GM21786 (cell line): ENCODE measurements around the gene ALAS1.

ENCODE experiments used
- ATAC-seq: cut with Tn5 transposase; IDR thresholded peaks from one replicate; pipeline ENCODE4 v1.9.1; 2021; ENCODE audit not compliant: unreplicated experiment

The ALAS1 gene

DNA sequence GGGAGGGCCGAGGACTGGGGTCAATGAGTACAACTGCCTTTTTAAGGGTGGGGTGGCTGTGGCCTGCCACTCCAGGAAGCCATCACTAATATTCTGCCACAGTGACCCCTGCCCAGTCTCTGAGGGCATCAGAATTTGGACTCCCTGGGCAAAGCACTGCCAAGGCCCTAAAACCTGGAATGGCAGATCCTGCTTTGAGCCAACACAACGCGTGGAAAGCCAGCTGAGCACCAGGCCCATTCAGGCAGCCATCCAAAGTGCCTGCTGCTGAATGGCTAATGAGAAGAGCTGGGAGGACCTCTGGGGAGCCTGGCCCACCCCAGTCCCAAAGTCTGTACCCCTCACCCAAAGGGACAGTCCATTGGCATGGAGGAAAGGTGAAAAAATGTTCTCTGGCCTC lies 36.0 kb downstream of the ALAS1 start:
- no peak for ATAC-seq

DNA sequence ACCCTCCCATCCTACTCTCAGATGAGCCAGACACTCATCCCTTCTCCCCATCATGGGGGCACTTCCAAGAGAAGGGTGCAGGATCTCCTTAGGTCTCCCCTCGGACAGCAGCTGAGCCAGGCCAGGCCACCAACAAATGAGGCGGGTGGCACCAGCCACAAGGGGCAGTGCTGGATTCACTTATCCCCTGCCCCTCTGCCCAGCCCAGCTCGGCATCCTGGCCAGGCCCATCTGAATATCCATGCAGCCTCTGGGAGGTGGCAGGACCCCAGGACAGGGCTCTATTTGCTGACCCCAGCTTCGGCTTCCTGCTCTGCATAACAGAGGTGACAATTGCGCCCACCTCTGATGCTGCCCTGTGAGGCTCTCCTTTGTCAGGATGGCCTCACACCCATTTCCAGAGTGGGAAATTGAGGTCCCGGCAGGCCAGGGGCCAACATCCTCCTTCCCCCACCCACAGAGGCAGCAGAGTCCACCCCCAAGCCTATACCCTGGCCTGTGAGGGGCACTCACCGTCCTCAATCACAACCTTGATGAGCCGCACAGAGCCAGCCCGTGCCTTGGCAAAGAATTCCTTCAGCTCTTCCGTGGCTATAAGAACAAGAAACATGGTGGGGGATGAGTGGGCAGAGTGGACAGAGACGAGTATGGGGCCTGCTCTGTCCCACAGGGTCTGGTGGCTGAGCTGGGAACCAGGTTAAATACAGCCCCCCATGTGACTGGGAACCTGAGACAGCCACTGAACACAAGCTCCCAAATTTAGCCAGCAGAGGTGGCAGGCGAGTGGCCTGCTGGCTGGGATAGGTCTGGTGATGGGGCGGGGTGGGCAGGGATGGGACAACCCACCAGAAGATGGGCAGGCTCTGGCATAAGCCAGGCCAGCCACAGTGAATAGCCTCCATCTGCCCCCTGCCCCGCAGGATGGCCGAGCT lies 36.8 kb downstream of the ALAS1 start:
- ATAC-seq: no peak

DNA sequence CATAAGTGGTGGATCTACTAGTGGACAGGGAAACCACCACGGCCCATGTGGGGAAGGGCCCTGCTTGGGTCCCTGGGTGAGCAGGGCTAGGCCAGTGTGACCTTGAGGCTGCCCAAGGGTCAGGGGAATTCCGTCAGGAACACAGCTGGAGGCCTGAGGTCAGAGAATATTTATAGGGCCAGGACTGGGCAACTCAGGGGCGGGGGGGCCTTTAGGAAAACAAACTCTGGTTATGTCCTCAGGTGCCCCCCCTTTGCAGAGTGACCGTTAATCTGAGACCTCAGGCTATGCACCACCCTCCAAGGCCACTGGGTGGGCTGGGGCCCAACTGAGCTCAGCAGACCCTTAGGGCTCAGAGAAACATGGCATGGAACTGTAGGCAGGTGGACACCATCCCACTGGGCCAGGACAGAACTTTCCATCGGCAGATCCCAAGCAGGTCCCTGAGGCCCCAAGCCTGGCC lies 38.5 kb downstream of the ALAS1 start:
- ATAC-seq: no peak

DNA sequence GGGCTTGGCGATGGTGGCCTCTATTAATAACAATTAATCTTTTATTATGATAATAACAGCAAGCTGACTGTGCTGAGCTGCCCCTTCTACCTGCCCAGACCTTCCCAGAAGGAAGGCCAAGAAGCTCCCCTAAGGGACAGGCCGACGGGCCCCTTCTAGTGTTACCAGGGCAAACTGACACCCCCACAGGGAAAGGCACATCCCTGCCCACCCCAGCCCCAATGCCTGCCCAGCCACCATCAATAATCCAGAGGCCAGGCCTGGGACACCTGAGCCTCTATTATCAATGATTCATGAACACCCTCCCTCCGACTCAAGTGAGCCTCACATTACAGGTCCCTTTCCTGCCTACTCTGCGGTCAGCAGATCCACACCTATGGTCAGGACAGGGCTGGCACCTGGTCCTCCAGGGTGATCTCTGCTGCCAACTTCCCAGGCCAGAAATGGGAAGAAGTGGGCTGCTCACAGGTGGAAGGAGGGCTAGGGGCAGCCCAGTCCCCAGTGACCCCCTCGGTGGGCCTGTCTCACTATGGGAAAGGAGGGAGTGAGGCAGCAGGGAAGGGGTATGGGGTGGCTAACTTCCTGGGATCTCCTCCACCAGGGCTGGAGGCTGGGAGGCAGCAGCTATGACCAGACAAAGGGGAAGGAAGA lies 39.2 kb downstream of the ALAS1 start:
- ATAC-seq: no peak

DNA sequence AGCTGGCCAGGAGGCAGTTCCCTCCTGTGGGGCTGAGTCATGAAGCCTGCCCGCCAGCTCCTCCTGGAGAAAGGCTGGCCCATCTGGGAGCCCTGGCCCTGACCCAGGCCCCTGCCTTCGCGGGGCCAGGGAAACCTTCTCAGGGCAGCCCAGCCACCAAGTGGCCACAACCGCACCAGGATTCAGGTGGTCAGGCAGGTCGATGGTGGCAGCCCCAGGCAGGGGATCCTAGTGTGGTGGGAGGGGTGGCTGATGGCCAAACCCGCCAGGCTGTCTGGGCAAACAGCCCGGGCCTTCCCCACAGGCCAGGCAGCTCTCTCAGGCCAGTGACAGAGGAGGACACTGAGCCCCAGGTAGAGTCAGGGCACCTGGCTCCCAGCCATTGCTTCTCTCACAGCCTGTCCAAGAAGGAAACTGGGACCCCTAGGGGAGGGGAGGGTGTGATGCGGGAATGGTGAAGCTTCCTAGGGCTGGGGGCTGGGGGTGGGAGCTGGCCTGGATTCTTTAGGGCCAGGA lies 39.8 kb downstream of the ALAS1 start:
- no peak for ATAC-seq

DNA sequence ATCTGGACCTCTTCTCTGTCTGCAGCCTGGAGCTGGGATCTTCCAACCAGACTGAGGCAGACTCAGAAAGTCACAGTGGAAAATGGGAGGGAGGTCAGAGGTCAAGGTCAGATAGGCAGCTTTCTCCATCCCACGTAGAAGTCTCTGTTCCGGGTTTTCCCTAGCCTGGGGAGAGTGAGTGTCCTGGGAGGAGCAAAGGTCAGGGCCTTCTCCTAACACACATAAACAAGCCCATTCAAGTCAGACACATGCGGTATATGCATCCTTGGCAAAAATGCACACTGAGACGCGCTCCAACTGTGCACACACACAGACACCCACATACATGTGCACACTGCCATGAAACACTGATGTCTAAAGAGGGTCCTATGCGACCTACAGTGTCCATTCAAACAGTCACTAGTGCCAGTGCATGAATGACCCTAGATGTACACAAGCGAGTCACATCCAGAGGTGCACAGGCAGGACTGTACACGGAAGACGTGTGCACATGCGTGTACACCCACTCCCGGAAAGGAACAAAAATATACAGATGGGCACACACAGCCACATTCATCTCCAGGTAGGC lies 40.3 kb downstream of the ALAS1 start:
- peak; percentile 6 for ATAC-seq

DNA sequence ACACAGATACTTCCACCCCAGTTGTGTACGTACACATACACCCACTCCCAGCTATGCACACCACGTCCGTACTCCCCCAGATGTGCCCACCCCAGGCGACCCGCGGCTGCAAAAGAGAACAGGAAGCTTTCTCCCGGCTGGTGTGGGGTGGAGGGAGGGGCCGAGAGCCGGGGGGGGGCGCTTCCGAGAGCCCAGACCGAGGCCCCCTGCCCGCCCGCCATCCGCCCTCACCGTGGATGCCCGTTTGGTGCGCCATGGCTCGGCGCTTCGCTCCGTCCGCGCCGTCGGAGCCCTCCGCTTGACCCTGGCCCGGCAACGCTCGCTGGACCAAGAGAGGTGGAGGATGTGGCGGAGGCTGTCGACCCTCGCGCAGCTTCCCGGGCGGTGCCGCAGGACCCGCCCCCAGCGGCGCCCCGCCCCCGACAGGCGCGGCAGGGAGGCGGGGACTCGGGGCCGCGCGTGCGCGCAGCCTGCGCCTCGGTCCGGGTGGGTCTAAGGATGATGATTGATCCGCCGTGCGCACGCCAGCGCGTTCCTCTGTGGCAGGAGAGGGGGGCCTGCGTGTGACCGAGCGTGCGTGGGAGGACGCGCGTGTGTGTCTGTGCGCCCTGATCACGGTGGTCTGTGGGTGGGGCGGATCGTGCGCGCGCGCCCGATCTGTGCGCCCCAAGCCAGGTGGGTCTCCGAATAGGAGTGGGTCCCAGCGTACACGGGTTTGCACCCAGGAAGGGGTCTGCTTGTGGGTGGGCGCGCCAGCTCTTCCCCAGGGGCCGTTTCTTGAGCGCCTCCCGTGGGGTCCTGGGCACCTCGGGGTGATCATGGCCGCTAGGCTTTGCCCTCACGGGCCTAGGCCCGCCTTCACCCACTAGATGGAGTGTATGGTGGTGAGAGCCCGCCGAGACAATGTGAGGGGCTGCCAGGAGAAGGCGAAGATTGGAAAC lies 41.1 kb downstream of the ALAS1 start, which contains the start of gene TWF2:
Gene TWF2 (minus strand): TSS at position 398 of the 941 bp plus-strand sequence. CDS start 142 bp downstream, at position 256.
- ATAC-seq: peak; percentile 61

DNA sequence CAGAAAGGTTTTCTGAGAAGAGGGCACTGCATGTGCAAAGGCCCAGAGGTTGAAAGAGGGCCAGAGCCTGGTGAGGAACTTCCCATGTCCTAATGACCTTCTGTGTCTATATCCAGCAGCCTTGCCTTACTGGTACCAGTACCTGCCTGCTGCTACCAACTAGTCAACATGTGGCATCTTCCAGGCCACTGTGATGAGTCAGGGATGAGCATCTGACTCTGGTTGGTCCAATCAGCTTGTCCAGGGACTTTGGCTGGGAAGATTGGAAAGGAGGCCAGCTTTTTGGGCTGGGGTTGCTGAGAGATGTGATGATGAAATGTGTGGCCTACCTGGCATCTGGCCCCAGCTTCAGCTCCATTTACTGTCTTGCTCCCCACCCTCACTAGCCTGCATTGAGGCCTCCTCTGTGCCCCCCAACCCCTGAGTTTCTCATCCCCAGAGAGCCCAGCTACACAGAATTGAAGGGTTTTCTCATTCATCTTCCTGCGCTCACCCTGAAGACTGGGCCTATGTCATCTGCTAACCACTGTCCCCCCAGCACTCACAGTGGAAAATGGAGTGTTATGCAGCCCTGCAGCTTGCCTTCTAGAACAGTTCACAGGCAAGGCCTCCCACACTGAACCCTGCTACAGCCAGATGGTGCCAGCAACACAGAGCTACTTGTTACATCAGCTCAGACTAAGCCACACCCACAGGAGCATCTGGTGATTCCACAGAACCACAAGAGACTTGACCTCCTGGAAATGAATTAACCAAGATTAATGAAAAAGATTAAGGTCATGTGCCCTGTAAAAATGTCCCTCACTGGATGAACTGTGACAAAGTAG lies 42.3 kb downstream of the ALAS1 start:
- ATAC-seq: no peak

DNA sequence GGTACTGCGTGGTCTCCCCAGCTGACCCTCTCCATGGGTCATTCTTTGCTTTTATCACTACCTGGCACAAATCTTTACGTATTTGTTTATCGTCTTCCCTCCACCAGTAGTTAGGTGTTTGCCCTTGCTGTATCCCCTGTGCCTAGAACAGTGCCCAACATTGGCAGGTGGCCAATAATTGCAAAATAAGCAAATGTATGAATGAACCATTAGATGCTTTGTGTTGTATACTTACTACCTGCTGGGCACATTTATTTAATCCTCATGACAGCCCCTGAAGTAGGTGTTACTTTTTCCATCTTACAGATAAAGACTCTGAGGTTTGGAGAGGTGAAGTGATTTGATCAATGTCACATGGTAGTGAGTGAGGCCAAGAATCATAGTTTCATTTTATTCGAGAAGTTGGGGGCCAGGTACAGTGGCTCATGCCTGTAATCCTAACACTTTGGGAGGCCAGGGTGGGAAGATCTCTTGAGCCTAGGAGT lies 43.0 kb downstream of the ALAS1 start:
- no peak for ATAC-seq

DNA sequence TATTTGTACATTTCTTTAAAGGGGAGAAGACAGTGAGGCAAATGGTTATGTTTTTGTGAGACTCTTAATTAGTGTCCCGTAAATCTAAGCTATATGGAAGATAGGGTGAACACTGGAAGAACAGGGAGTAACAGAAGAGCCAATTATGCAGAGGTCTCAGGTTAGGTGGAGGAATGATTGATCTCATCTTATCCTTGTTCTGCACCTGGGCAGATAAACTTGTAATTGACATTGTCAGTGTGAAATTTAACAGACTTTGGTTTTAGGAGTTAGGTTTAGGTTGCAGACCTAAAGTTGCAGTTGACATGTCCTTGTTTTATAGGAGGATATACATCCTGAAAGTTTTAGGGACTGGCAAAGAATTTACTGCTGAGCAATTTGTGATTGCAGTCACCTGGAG lies 44.1 kb downstream of the ALAS1 start:
- ATAC-seq: no peak

DNA sequence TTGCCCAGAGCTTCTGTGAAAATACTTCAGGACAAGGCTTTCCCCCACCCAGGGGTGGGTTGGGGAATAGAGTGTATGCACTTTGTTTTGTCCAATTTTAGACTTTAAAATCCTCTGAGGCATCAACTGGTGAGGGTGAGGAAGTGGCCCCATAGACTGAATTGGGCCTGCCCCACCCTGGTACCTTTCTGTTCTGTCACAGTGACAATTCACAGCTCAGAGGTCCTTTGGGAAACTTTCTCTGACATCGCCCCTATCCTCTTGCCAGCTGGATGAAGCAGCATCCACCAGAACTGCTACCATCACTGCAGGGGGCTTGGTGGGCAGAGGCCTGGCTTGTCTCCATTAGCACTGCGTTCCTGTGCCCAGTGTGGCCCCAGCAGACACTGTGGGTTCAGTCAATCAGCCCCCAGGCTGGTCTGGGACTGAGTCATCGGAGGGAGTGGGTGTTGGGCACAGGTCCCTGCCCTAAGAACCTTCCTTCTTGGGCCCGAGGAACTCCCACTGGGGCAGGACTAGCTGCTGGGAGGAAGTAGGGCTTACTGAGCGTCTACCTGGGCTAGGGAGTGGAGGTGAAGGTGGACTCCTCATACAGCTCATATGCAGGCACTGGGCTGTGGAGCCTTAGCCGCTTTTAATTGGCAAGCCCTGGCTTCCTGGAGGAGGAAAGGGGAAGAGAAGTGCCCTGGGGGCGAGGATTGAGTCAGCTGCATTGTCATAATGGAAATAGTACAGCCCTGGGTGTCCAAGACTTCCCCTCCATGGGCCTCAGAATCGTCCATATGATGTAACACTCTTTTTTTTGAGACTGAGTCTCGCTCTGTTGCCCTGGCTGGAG lies 46.0 kb downstream of the ALAS1 start:
- peak; percentile 47 for ATAC-seq

DNA sequence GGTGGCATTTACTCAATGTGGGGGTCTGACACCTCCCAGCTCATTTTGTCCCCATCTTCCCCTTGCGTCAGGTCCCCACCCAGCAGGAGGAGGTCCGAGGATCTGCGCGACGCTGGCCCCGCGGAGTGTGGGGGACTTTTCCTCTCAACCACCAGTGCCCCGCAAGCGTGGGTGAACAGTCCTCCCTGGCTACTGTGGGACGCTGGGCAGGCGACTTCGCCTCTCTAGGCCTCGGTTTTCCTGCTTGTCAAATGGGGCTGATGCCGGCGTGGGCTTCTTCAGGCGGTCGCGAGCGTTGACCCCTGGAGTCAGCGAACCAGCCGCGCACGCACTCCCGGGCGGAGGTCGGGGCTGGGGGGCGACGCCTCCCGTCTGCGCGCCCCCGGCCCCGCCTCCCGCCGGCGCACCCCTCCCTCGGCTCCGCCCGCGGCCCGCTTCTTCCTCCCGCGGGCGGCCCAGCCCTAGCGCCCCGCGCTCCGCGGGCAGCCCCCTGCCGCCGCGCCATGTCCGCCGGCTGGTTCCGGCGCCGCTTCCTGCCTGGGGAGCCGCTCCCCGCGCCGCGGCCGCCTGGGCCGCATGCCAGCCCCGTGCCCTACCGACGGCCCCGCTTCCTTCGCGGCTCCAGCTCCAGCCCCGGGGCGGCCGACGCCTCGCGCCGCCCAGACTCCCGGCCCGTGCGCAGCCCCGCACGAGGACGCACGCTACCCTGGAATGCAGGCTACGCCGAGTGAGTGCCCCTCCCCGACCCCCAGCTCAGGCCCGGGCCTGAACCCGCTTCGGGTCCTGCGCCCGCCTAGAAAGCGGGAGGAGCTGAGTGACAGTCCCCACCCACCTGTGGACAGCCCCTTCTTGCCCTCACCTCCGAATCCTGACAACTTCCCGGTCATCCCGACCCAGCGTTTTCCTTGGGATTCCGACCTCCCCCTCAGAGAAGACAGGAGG lies 47.6 kb downstream of the ALAS1 start, which contains the start of gene PPM1M:
Gene PPM1M (plus strand): TSS at position 438 of the 942 bp plus-strand sequence. CDS start 66 bp downstream, at position 504.
- ATAC-seq: no peak

DNA sequence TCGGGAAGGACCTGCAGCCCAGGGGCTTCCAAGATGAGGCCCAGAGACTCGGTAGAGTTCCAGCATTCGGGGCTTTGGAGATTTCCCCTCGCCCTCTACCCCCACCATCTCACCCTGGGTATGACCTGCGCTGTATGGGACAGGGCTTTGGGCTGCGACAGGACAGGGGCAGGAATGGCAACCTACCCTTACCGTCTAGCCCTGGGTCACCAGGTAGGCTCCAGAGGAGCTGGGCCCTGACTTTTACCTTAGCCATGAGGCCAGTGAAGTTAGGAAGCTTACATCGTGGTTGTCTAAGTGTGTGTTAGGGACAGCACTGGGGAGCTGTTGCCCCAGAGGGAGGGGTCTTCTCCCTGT lies 48.3 kb downstream of the ALAS1 start:
- no peak for ATAC-seq

DNA sequence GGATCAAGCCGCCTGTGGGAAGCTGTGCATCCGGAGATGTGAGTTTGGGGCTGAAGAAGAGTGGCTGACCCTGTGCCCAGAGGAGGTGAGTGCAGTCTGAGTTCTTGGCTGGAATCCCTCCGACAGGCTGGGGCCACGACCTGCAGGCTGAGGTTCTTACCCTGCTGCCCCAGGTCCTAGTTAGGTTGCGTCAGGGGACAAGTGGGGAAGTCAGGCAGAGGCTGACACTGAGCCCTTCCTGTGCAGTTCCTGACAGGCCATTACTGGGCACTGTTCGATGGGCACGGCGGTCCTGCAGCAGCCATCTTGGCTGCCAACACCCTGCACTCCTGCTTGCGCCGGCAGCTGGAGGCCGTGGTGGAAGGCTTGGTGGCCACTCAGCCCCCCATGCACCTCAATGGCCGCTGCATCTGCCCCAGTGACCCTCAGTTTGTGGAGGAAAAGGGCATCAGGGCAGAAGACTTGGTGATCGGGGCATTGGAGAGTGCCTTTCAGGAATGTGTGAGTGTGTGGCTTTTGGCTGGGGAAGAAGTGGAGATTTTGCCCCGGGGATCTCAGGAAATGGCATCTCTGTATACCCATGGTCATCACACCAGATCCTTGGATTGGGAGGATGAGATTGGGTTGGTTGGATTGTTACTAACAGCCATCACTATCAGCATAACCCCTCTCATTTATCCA lies 48.9 kb downstream of the ALAS1 start:
- no peak for ATAC-seq

DNA sequence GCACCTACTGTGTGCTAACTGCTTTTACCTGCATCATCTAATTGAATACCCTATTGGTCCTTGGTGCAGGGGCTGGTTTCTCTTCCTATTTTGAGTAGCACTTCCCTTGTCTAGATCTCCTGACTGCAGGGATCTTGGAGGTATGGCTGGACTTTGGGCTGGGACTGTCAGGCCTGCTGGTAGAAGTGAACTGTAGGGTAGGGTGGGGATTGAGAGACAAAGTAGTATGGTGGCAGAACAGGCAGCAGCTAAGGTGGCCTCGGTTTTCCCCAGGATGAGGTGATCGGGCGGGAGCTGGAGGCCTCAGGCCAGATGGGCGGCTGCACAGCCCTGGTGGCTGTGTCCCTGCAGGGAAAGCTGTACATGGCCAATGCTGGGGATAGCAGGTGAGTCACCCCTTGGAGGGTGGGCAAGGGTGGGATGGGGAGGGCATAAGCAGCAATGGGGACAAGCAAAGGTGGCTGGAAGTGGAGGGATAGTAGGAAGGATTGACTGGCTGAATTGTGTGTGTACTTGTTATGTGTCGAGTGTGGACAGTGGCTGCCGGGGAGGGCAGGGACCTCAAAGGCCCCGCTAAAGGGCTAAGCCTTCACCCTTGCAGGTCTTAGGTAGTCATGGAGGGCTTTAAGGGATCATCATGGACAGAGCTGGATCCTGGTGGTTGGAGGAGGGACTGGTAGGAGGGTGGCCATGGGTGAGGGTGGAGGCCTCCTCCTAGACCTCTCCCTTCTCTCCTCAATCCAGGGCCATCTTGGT lies 49.6 kb downstream of the ALAS1 start:
- no peak for ATAC-seq

DNA sequence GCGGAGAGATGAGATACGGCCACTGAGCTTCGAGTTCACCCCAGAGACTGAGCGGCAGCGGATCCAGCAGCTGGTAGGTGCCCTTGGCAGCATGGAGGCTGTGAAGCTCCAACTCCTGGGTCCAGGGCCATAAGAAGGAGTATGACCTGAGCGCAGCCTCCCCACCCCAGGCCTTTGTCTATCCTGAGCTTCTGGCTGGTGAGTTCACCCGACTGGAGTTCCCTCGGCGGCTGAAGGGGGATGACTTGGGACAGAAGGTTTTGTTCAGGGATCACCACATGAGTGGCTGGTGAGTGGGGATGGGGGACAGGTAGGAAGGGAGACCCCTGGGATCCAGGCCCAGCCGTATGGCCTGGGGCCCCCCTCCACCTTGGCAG lies 50.2 kb downstream of the ALAS1 start:
- ATAC-seq: no peak
